Neural cell (in vitro differentiated cells): ENCODE data around the gene SLCO2A1. TPM values are rescaled to one million over a fixed set of nuclear protein-coding genes. Genes with fewer than 3 reads are reported as not detected.

Experiments
- H2AFZ ChIP-seq: fragments of 200-600, 300-800 bp; sonication (generic), shearing (Covaris generic); 2 replicates; pipeline ENCODE4 v1.6.0; 2014; ENCODE audit warnings: low read depth, mild to moderate bottlenecking, antibody characterized with exemption, low read length, moderate library complexity
- H3F3A ChIP-seq: fragments of 200-600 bp; shearing (Covaris generic); 2 replicates; pipeline ENCODE4 v1.6.1; 2016; ENCODE audit warnings: mild to moderate bottlenecking, moderate library complexity, mixed read lengths, antibody characterized with exemption, low read length; ENCODE audit not compliant: insufficient read depth, poor library complexity, severe bottlenecking
- H3K27ac ChIP-seq: fragments of 200-600, 300-800 bp; sonication (generic), shearing (Covaris generic); 2 replicates; pipeline ENCODE4 v1.5.1; 2014; ENCODE audit warnings: mild to moderate bottlenecking, low read length, moderate library complexity
- H3K27me3 ChIP-seq: fragments of 300-800, 200-600 bp; sonication (generic), shearing (Covaris generic); 2 replicates; pipeline ENCODE4 v1.6.0; 2014; ENCODE audit warnings: mild to moderate bottlenecking, low read depth, low read length, moderate library complexity; ENCODE audit not compliant: insufficient read depth
- H3K36me3 ChIP-seq: fragments of 300-800, 200-600 bp; sonication (generic), shearing (Covaris generic); 2 replicates; pipeline ENCODE4 v1.5.1; 2014; ENCODE audit warnings: mild to moderate bottlenecking, antibody characterized with exemption, low read length, moderate library complexity; ENCODE audit not compliant: insufficient read depth
- H3K4me2 ChIP-seq: fragments of 300-800, 200-600 bp; sonication (generic), shearing (Covaris generic); 2 replicates; pipeline ENCODE4 v1.6.0; 2014; ENCODE audit warnings: mild to moderate bottlenecking, low read length
- H3K4me3 ChIP-seq: fragments of 300-800, 200-600 bp; sonication (generic), shearing (Covaris generic); 2 replicates; pipeline ENCODE4 v1.5.1; 2014; ENCODE audit warnings: mild to moderate bottlenecking, low read length, moderate library complexity
- H3K79me2 ChIP-seq: fragments of 200-600 bp; shearing (Covaris generic); replicated peaks from 2 replicates; pipeline ENCODE4 v1.6.0; 2014; ENCODE audit warnings: mild to moderate bottlenecking, low read length, moderate library complexity; ENCODE audit not compliant: insufficient read depth
- H3K9ac ChIP-seq: fragments of 300-800, 200-600 bp; sonication (generic), shearing (Covaris generic); 2 replicates; pipeline ENCODE4 v1.6.1; 2016; ENCODE audit warnings: mild to moderate bottlenecking, low read length, mixed read lengths
- H3K9me2 ChIP-seq: fragments of 200-600 bp; shearing (Covaris generic); 2 replicates; pipeline ENCODE4 v1.6.1; 2016; ENCODE audit warnings: mild to moderate bottlenecking, low read length, mixed read lengths; ENCODE audit not compliant: insufficient read depth
- H3K9me3 ChIP-seq: fragments of 200-600, 300-800 bp; sonication (generic), shearing (Covaris generic); 2 replicates; pipeline ENCODE4 v1.6.1; 2016; ENCODE audit warnings: mild to moderate bottlenecking, mixed run types, low read length, moderate library complexity, mixed read lengths
- H4K20me1 ChIP-seq: fragments of 200-600 bp; shearing (Covaris generic); 2 replicates; pipeline ENCODE4 v1.6.1; 2016; ENCODE audit warnings: mild to moderate bottlenecking, mixed run types; ENCODE audit not compliant: insufficient read depth
- CTCF ChIP-seq: fragments of 450-650 bp; IDR thresholded peaks from 2 replicates; pipeline ENCODE4 v1.5.1; 2014; ENCODE audit warnings: antibody characterized with exemption, mild to moderate bottlenecking, moderate library complexity; ENCODE audit not compliant: poor library complexity, severe bottlenecking
- EP300 ChIP-seq: fragments of 450-650 bp; conservative IDR thresholded peaks from 2 replicates; pipeline ENCODE4 v1.6.1; 2014; ENCODE audit warnings: antibody characterized with exemption, mild to moderate bottlenecking, moderate library complexity; ENCODE audit not compliant: poor library complexity, severe bottlenecking
- EZH2 ChIP-seq: fragments of 200-600, 300-800 bp; shearing (Covaris generic), sonication (generic); IDR thresholded peaks from 2 replicates; pipeline ENCODE4 v1.6.1; 2014; ENCODE audit warnings: antibody characterized with exemption, low read length, borderline replicate concordance, mild to moderate bottlenecking; ENCODE audit not compliant: insufficient read depth, poor library complexity, severe bottlenecking
- MXI1 ChIP-seq: fragments of 450-650 bp; conservative IDR thresholded peaks from 2 replicates; pipeline ENCODE4 v1.6.1; 2014; ENCODE audit warnings: antibody characterized with exemption, mild to moderate bottlenecking; ENCODE audit not compliant: poor library complexity, severe bottlenecking
- POLR2AphosphoS5 ChIP-seq: IDR thresholded peaks from 2 replicates; pipeline ENCODE4 v1.6.1; 2012
- RAD21 ChIP-seq: fragments of 450-650 bp; conservative IDR thresholded peaks from 2 replicates; pipeline ENCODE4 v1.6.1; 2014; ENCODE audit warnings: antibody characterized with exemption, mild to moderate bottlenecking, moderate library complexity
- REST ChIP-seq: IDR thresholded peaks from 2 replicates; pipeline ENCODE4 v1.6.1; 2012; ENCODE audit warnings: borderline replicate concordance
- SMC3 ChIP-seq: fragments of 450-650 bp; conservative IDR thresholded peaks from 2 replicates; pipeline ENCODE4 v1.6.1; 2014; ENCODE audit warnings: antibody characterized with exemption, mild to moderate bottlenecking, moderate library complexity; ENCODE audit not compliant: poor library complexity
- TAF1 ChIP-seq: IDR thresholded peaks from 2 replicates; pipeline ENCODE4 v1.6.1; 2012; ENCODE audit warnings: low read depth
- polyA plus RNA-seq: library from polyadenylated mRNA; depleted of rRNA; stranded (reverse); fragments of >200 nt; gene quantifications from 2 replicates; pipeline ENCODE4 v1.2.3, GENCODE V29; 2014

SLCO2A1 gene
- polyA plus RNA-seq, 1 donor from 2014 or later: not detected

GRCh38 chr3:134013280-134013679 lies 16.4 kb downstream of the SLCO2A1 start:
- H3K9me2 ChIP-seq: no peaks in the 10 kb centered on the region
- H3K4me3 ChIP-seq: no peak overlapping the region
- no peak for TF ChIP-seq CTCF
- no peak for TF ChIP-seq MXI1
- no peak for TF ChIP-seq SMC3
- no peak for TF ChIP-seq EZH2
- TF ChIP-seq TAF1: no peak
- TF ChIP-seq RAD21: no peak
- TF ChIP-seq POLR2AphosphoS5: no peak
- no peak for TF ChIP-seq EP300
- no peak for TF ChIP-seq REST

GRCh38 chr3:134009345-134010000 lies 20.3 kb downstream of the SLCO2A1 start:
- TF ChIP-seq MXI1 (no peak), TAF1 (no peak), SMC3 (no peak), RAD21 (no peak), CTCF (no peak), POLR2AphosphoS5 (no peak), EP300 (no peak), REST (no peak), EZH2 (no peak)
- H3F3A ChIP-seq: no peaks in the 10 kb centered on the region
- no peak overlapping the region for H2AFZ ChIP-seq
- no peaks in the 10 kb centered on the region for H4K20me1 ChIP-seq
- no peaks in the 10 kb centered on the region for H3K79me2 ChIP-seq
- no peaks in the 10 kb centered on the region for H3K36me3 ChIP-seq
- no peak overlapping the region for H3K4me3 ChIP-seq
- no peak overlapping the region for H3K27ac ChIP-seq
- no peaks in the 10 kb centered on the region for H3K27me3 ChIP-seq
- no peak overlapping the region for H3K4me2 ChIP-seq
- no peaks in the 10 kb centered on the region for H3K9me2 ChIP-seq
- H3K9ac ChIP-seq: no peak overlapping the region
- no peaks in the 10 kb centered on the region for H3K9me3 ChIP-seq

More at GRCh38 chr3:134013280-134013679, 16.4 kb downstream of the SLCO2A1 start:
- no peak overlapping the region for H2AFZ ChIP-seq
- H4K20me1 ChIP-seq: no peaks in the 10 kb centered on the region
- H3K79me2 ChIP-seq: no peaks in the 10 kb centered on the region
- no peaks in the 10 kb centered on the region for H3K9me3 ChIP-seq
- H3K27ac ChIP-seq: no peak overlapping the region
- H3K27me3 ChIP-seq: no peaks in the 10 kb centered on the region
- H3K4me2 ChIP-seq: no peak overlapping the region
- no peaks in the 10 kb centered on the region for H3K36me3 ChIP-seq
- no peaks in the 10 kb centered on the region for H3F3A ChIP-seq
- H3K9ac ChIP-seq: no peak overlapping the region
